Choroid plexus epithelial cell (primary cell): ENCODE data around the gene PCYT2.
A peak's percentile ranks its signal among the peaks of the same experiment; 100 is the strongest.

Experiments used
- DNase-seq: peaks from one replicate; pipeline ENCODE4 v3.0.0-alpha.2; 2010; ENCODE audit warnings: low read depth
- H3K4me3 ChIP-seq: 2 replicates; pipeline ENCODE4 v1.5.1; 2011; ENCODE audit warnings: low read depth, mild to moderate bottlenecking, control low read depth, low read length, moderate library complexity
- CTCF ChIP-seq: conservative IDR thresholded peaks from 2 replicates; pipeline ENCODE4 v1.5.1; 2011; ENCODE audit warnings: low read depth, mild to moderate bottlenecking, control low read depth, inconsistent platforms, low read length, moderate library complexity

PCYT2 gene

GRCh38 chr17:81859906-81860755 lies 51.1 kb downstream of the PCYT2 start, which contains the start of gene P4HB:
Gene P4HB (minus strand): TSS chr17:81860535. CDS start chr17:81860471, 64 bp downstream.
- TF ChIP-seq CTCF: no peak
- DNase-seq: no peak

GRCh38 chr17:81858967-81859905 lies 52.0 kb downstream of the PCYT2 start:
- TF ChIP-seq CTCF: no peak
- peak; percentile 47 for DNase-seq
- peak overlapping the region; percentile 87 for H3K4me3 ChIP-seq

More at GRCh38 chr17:81859906-81860755, 51.1 kb downstream of the PCYT2 start, which contains the start of gene P4HB:
- H3K4me3 ChIP-seq: peak within 1 kb of the TSS; percentile 87

- H3K4me3 ChIP-seq: peak overlapping the region; percentile 87
- TF ChIP-seq CTCF: no peak
- no peak for DNase-seq
Measured at GRCh38 chr17:81858170-81858966, 52.8 kb downstream of the PCYT2 start.

GRCh38 chr17:81854974-81855774 lies 56.0 kb downstream of the PCYT2 start:
- DNase-seq: no peak
- TF ChIP-seq CTCF: peak; percentile 18
- H3K4me3 ChIP-seq: no peak overlapping the region

- TF ChIP-seq CTCF: no peak
- DNase-seq: no peak
- no peak overlapping the region for H3K4me3 ChIP-seq
Measured at GRCh38 chr17:81852237-81852636, 59.0 kb downstream of the PCYT2 start.

GRCh38 chr17:81851423-81851822 lies 59.8 kb downstream of the PCYT2 start:
- H3K4me3 ChIP-seq: no peak overlapping the region
- no peak for TF ChIP-seq CTCF
- DNase-seq: no peak
